OCI-LY7 (cell line): ENCODE measurements around the gene DLGAP4.

ENCODE experiments used
- CTCF ChIP-seq: fragments of 200-600 bp; sonication (generic); conservative IDR thresholded peaks from 2 replicates; pipeline ENCODE4 v1.5.1; 2014; ENCODE audit warnings: mild to moderate bottlenecking, antibody characterized with exemption, low read length, moderate library complexity, mixed read lengths
- EZH2phosphoT487 ChIP-seq: fragments of 200-600 bp; sonication (generic); IDR thresholded peaks from 2 replicates; pipeline ENCODE4 v1.6.1; 2018; ENCODE audit warnings: low read depth, borderline replicate concordance, mild to moderate bottlenecking, mixed run types, antibody characterized with exemption, low read length, moderate library complexity, mixed read lengths

- TF ChIP-seq CTCF (no peak), EZH2phosphoT487 (no peak)
These were observed 35.3 kb downstream of the DLGAP4 start for GRCh38 chr20:36341331-36342020.
